Measurements from ENCODE around the gene TP53.

The TP53 gene

DNA sequence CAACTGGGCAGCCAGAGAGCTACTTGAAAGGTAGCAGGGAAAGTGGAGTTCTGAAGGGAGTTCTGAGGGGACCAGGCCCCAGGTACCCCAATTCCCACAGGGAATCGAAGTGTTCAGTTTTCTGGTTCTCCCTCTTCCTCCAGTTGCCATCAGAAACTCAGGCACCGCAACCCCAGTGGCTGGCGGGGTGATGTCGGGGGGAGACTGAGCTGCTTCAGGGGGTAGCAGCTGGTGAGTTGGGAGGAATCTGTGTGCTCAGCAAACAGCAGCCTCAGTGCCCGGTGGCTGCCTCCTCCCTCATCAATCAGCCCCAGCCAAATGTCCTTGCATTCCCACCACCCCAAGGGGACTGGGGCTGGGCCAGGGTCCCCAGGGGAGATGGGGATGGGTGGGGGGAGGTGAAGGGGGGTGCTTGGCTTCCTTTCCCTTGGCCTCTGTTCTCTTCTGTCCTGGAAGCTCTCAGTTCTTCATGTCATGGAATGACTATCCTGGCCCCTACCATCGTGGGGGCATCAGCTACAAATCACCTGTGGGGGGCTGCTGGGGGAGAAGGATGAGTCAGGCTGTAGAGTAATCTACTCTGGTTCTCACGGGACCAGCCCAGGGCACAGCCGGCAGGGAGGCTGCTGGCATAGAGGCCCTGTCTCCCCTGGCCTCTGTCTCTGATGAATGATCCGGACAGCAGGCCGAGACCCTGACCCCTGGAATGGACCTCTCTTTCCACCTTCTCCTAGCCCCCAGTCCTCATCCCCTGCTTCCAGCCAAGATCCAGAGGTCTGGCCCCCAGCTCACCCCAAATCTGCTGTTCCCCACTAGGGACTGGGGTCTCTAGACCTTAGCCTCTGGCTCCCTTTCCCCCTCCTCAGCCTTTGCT lies 27.7 kb upstream of the TP53 start:
- TF ChIP-seq, protein P1, sequence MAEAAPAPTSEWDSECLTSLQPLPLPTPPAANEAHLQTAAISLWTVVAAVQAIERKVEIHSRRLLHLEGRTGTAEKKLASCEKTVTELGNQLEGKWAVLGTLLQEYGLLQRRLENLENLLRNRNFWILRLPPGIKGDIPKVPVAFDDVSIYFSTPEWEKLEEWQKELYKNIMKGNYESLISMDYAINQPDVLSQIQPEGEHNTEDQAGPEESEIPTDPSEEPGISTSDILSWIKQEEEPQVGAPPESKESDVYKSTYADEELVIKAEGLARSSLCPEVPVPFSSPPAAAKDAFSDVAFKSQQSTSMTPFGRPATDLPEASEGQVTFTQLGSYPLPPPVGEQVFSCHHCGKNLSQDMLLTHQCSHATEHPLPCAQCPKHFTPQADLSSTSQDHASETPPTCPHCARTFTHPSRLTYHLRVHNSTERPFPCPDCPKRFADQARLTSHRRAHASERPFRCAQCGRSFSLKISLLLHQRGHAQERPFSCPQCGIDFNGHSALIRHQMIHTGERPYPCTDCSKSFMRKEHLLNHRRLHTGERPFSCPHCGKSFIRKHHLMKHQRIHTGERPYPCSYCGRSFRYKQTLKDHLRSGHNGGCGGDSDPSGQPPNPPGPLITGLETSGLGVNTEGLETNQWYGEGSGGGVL (tag by site-specific recombination; IDR thresholded peaks at IDR 0.05): peak; percentile 80
- TF ChIP-seq ZBTB20 (tag by site-specific recombination; IDR thresholded peaks at IDR 0.05) (0 out of 2 replicates have a peak, but pooled peaks have one; percentile 23), ZNF600 (tag by site-specific recombination; IDR thresholded peaks at IDR 0.05) (0 out of 2 replicates have a peak, but pooled peaks have one; percentile 5), ZNF785 (tag by site-specific recombination; IDR thresholded peaks at IDR 0.05) (no peak), ZNF670 (tag by site-specific recombination; IDR thresholded peaks at IDR 0.05; ENCODE audit: low read depth) (no peak), GLIS1 (tag by site-specific recombination; IDR thresholded peaks at IDR 0.05) (peak; percentile 76), ZNF585B (tag by site-specific recombination; IDR thresholded peaks at IDR 0.05) (no peak), GLIS2 (tag by site-specific recombination; IDR thresholded peaks at IDR 0.05) (0 out of 2 replicates have a peak, but pooled peaks have one; percentile 2)
- TF ChIP-seq, protein P2, sequence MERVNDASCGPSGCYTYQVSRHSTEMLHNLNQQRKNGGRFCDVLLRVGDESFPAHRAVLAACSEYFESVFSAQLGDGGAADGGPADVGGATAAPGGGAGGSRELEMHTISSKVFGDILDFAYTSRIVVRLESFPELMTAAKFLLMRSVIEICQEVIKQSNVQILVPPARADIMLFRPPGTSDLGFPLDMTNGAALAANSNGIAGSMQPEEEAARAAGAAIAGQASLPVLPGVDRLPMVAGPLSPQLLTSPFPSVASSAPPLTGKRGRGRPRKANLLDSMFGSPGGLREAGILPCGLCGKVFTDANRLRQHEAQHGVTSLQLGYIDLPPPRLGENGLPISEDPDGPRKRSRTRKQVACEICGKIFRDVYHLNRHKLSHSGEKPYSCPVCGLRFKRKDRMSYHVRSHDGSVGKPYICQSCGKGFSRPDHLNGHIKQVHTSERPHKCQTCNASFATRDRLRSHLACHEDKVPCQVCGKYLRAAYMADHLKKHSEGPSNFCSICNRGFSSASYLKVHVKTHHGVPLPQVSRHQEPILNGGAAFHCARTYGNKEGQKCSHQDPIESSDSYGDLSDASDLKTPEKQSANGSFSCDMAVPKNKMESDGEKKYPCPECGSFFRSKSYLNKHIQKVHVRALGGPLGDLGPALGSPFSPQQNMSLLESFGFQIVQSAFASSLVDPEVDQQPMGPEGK (tag by site-specific recombination; IDR thresholded peaks at IDR 0.05): 0 out of 2 replicates have a peak, but pooled peaks have one; percentile 25
- CTCF ChIA-PET: interaction anchor here (0.7 to 0.9 kb wide), 3 partner anchors 8 to 326 kb away, joined by 3 to 4 read pairs (median 3); no protein-coding TSS in a partner anchor
- POLR2A ChIA-PET: interaction anchor here (0.7 to 3.4 kb wide), 4 partner anchors 9 to 27 kb away, joined by 3 to 51 read pairs (median 14); partner anchors contain the start of genes EFNB3, TP53 and WRAP53

DNA sequence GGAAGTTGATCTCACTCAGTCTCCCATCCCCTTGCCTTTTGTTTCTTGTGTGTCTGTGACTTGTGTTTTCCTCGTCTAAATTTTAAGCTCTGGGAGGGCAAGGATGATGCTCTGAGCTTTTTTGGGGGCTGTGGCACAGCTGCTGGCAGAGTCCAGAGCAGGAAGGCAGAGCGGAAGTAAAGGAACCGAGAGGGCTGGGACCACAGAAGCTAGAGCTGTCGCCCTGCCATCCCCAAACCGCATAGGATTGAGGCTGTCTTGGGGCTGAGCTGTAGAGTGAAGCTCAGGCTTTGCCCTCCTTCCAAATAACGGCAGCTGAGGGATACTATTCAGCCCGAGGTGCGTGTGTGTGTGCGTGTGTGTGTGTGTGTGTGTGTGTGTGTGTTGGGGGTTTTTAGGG lies 26.5 kb upstream of the TP53 start:
- H3K27ac ChIP-seq (ENCODE audit: extremely low read depth, low read depth, low read length): no peak overlapping the region
- peaks cover 6% of the 10 kb centered on the region for H3K4me1 ChIP-seq (ENCODE audit: control insufficient read depth, insufficient read depth, low read length)
- H3K9me3 ChIP-seq (ENCODE audit: control insufficient read depth, insufficient read depth, low read depth, low read length): no peaks in the 10 kb centered on the region
- H3K4me3 ChIP-seq (ENCODE audit: low read depth, low read length): no peak overlapping the region
- H3K36me3 ChIP-seq (ENCODE audit: control insufficient read depth in 2 of 2, insufficient read depth in 1 of 2, low read length in 2 of 2): no peaks in the 10 kb centered on the region
- POLR2A ChIA-PET: interaction anchor here (0.6 to 3.4 kb wide), 5 partner anchors 8 to 202 kb away, joined by 3 to 14 read pairs (median 5); partner anchors contain the start of genes EFNB3, TP53 and WRAP53
- CTCF ChIA-PET: interaction anchor here (0.6 to 2.2 kb wide), 3 partner anchors 26 to 327 kb away, joined by 3 to 9 read pairs (median 3); partner anchors contain the start of gene TP53
- TF ChIP-seq ZNF146 (tag by site-specific recombination; IDR thresholded peaks at IDR 0.05): no peak
- no peak for TF ChIP-seq GLI4 (tag by site-specific recombination; IDR thresholded peaks at IDR 0.05)
- no peak for TF ChIP-seq ZEB2 (tag by site-specific recombination; IDR thresholded peaks at IDR 0.05)
- TF ChIP-seq GFI1B (tag by site-specific recombination; IDR thresholded peaks at IDR 0.05): no peak
- no peak for TF ChIP-seq ZNF133 (tag by site-specific recombination; IDR thresholded peaks at IDR 0.05)
- TF ChIP-seq, protein P3, sequence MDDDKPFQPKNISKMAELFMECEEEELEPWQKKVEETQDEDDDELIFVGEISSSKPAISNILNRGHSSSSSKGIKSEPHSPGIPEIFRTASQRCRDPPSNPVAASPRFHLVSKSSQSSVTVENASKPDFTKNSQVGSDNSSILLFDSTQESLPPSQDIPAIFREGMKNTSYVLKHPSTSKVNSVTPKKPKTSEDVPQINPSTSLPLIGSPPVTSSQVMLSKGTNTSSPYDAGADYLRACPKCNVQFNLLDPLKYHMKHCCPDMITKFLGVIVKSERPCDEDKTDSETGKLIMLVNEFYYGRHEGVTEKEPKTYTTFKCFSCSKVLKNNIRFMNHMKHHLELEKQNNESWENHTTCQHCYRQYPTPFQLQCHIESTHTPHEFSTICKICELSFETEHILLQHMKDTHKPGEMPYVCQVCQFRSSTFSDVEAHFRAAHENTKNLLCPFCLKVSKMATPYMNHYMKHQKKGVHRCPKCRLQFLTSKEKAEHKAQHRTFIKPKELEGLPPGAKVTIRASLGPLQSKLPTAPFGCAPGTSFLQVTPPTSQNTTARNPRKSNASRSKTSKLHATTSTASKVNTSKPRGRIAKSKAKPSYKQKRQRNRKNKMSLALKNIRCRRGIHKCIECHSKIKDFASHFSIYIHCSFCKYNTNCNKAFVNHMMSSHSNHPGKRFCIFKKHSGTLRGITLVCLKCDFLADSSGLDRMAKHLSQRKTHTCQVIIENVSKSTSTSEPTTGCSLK (tag by site-specific recombination; IDR thresholded peaks at IDR 0.05): no peak
- no peak for TF ChIP-seq ZNF548 (tag by site-specific recombination; IDR thresholded peaks at IDR 0.05)
- TF ChIP-seq, protein P4, sequence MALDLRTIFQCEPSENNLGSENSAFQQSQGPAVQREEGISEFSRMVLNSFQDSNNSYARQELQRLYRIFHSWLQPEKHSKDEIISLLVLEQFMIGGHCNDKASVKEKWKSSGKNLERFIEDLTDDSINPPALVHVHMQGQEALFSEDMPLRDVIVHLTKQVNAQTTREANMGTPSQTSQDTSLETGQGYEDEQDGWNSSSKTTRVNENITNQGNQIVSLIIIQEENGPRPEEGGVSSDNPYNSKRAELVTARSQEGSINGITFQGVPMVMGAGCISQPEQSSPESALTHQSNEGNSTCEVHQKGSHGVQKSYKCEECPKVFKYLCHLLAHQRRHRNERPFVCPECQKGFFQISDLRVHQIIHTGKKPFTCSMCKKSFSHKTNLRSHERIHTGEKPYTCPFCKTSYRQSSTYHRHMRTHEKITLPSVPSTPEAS (tag by site-specific recombination; IDR thresholded peaks at IDR 0.05): peak; percentile 78
- TF ChIP-seq, protein P5, sequence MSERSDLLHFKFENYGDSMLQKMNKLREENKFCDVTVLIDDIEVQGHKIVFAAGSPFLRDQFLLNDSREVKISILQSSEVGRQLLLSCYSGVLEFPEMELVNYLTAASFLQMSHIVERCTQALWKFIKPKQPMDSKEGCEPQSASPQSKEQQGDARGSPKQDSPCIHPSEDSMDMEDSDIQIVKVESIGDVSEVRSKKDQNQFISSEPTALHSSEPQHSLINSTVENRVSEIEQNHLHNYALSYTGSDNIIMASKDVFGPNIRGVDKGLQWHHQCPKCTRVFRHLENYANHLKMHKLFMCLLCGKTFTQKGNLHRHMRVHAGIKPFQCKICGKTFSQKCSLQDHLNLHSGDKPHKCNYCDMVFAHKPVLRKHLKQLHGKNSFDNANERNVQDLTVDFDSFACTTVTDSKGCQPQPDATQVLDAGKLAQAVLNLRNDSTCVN (tag by site-specific recombination; optimal IDR thresholded peaks at IDR 0.05): no peak
- no peak for TF ChIP-seq SCRT2 (tag by site-specific recombination; IDR thresholded peaks at IDR 0.05)
- TF ChIP-seq, protein P6, sequence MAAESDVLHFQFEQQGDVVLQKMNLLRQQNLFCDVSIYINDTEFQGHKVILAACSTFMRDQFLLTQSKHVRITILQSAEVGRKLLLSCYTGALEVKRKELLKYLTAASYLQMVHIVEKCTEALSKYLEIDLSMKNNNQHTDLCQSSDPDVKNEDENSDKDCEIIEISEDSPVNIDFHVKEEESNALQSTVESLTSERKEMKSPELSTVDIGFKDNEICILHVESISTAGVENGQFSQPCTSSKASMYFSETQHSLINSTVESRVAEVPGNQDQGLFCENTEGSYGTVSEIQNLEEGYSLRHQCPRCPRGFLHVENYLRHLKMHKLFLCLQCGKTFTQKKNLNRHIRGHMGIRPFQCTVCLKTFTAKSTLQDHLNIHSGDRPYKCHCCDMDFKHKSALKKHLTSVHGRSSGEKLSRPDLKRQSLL (tag by site-specific recombination; IDR thresholded peaks at IDR 0.05): no peak
- no peak for TF ChIP-seq ZNF214 (tag by site-specific recombination; IDR thresholded peaks at IDR 0.05; ENCODE audit: borderline replicate concordance)
- TF ChIP-seq ZBTB17 (tag by site-specific recombination; IDR thresholded peaks at IDR 0.05): peak; percentile 64

More for the DNA sequence above, 27.7 kb upstream of the TP53 start:
- Histone ChIP-seq H3K36me3 (ENCODE audit: control insufficient read depth in 2 of 2, insufficient read depth in 1 of 2, low read length in 2 of 2) (no peaks in the 10 kb centered on the region), H3K4me1 (ENCODE audit: control insufficient read depth, insufficient read depth, low read length) (peaks cover 6% of the 10 kb centered on the region), H3K4me3 (ENCODE audit: low read depth, low read length) (no peak overlapping the region), H3K9me3 (ENCODE audit: control insufficient read depth, insufficient read depth, low read depth, low read length) (no peaks in the 10 kb centered on the region), H3K27ac (ENCODE audit: extremely low read depth, low read depth, low read length) (no peak overlapping the region)
